Testis (tissue), 2 donors: ENCODE data around the gene GALNT11.

Experiments used
- POLR2A ChIP-seq: fragments of 450-650 bp; IDR thresholded peaks from one replicate; pipeline ENCODE4 v1.6.1; 2017; ENCODE audit warnings: antibody characterized with exemption, mild to moderate bottlenecking, moderate library complexity
- TF ChIP-seq, protein P1 (sequence below), 3 experiments: fragments of 450-650 bp in 2 of 3; fragments of 200-600 bp in 1 of 3; sonication (generic) in 1 of 3; IDR thresholded peaks; one replicate each; pipeline ENCODE4 v1.5.1; 2016 to 2019; ENCODE audit warnings: antibody characterized with exemption in 3 of 3, mild to moderate bottlenecking in 2 of 3, moderate library complexity in 1 of 3

DNA sequence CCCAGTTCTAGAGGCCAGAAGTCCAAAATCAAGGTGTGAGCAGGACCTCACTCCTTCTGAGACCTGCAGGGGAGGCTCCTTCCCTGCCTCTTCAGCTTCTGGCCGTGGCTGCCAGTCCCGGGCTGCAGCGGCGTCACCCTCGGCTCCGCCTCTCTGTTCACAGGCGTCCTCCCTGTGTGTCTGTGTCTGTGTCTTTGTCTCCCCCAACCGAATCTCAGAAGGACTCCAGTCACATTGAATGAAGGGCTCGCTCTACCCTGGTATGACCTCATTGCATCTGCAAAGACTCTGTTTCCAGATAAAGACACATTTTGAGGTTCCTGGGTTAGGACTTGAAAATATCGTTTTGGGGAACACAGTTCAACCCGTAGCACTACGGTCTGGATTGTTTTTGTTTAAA lies 33.1 kb upstream of the GALNT11 start:
- no peak for TF ChIP-seq POLR2A
- TF ChIP-seq, protein P1, sequence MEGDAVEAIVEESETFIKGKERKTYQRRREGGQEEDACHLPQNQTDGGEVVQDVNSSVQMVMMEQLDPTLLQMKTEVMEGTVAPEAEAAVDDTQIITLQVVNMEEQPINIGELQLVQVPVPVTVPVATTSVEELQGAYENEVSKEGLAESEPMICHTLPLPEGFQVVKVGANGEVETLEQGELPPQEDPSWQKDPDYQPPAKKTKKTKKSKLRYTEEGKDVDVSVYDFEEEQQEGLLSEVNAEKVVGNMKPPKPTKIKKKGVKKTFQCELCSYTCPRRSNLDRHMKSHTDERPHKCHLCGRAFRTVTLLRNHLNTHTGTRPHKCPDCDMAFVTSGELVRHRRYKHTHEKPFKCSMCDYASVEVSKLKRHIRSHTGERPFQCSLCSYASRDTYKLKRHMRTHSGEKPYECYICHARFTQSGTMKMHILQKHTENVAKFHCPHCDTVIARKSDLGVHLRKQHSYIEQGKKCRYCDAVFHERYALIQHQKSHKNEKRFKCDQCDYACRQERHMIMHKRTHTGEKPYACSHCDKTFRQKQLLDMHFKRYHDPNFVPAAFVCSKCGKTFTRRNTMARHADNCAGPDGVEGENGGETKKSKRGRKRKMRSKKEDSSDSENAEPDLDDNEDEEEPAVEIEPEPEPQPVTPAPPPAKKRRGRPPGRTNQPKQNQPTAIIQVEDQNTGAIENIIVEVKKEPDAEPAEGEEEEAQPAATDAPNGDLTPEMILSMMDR (IDR thresholded peaks at IDR 0.05), result no peak
